Measurements from ENCODE around the gene CHMP4B. TPM values are rescaled to one million over a fixed set of nuclear protein-coding genes. Genes with fewer than 3 reads are reported as not detected.

CHMP4B gene
- total RNA-seq, 1 donor from 2014 or later = 59.2 TPM

- H3K4me3 ChIP-seq (ENCODE audit: low read depth, low read length) = no peak overlapping the region
- DNase-seq (ENCODE audit: low read depth) = no peak
- no peaks in the 10 kb centered on the region for H3K36me3 ChIP-seq (ENCODE audit: control insufficient read depth, insufficient read depth, low read length)
- no peaks in the 10 kb centered on the region for H3K27me3 ChIP-seq (ENCODE audit: control insufficient read depth, insufficient read depth, low read length)
- TF ChIP-seq CTCF (IDR thresholded peaks at IDR 0.05; ENCODE audit: insufficient read depth, low read length, poor library complexity, severe bottlenecking) = no peak
These were observed 33.3 kb upstream of the CHMP4B start for GRCh38 chr20:33777816-33778215.

DNA sequence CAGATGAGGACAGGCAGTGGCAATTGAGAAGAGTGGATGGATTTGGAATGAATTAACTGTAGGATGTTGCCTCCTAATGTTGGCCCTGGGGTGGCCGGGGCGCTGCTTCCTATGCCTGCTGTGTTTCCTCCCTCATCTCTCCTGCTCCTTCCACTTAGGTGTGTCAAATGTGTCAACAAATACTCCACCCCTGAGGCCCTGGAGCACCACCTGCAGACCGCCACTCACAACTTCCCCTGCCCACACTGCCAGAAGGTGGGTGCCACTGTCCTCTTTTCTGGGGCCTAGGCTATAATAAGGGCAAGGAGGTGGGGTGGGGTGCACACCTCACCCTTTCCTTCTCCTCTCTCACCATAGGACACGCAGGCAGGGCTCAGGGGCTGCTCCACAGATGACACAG, 30.0 kb upstream of the CHMP4B start:
- H3K36me3 ChIP-seq (ENCODE audit: control insufficient read depth, insufficient read depth, low read length) = no peaks in the 10 kb centered on the region
- TF ChIP-seq CTCF (IDR thresholded peaks at IDR 0.05; ENCODE audit: insufficient read depth, low read length, poor library complexity, severe bottlenecking) = no peak
- no peak for DNase-seq (ENCODE audit: low read depth)
- H3K27me3 ChIP-seq (ENCODE audit: control insufficient read depth, insufficient read depth, low read length) = no peaks in the 10 kb centered on the region
- no peak overlapping the region for H3K4me3 ChIP-seq (ENCODE audit: low read depth, low read length)

GRCh38 chr20:33781945-33782344, 29.2 kb upstream of the CHMP4B start:
- H3K27me3 ChIP-seq (ENCODE audit: control insufficient read depth, insufficient read depth, low read length) = no peaks in the 10 kb centered on the region
- TF ChIP-seq CTCF (IDR thresholded peaks at IDR 0.05; ENCODE audit: insufficient read depth, low read length, poor library complexity, severe bottlenecking) = no peak
- H3K4me3 ChIP-seq (ENCODE audit: low read depth, low read length) = no peak overlapping the region
- no peaks in the 10 kb centered on the region for H3K36me3 ChIP-seq (ENCODE audit: control insufficient read depth, insufficient read depth, low read length)
- no peak for DNase-seq (ENCODE audit: low read depth)

- no peak for DNase-seq (ENCODE audit: low read depth)
These were observed 27.9 kb upstream of the CHMP4B start for GRCh38 chr20:33783256-33783655.

GRCh38 chr20:33783818-33784217, 27.3 kb upstream of the CHMP4B start:
- no peaks in the 10 kb centered on the region for H3K36me3 ChIP-seq (ENCODE audit: control insufficient read depth, insufficient read depth, low read length)
- H3K4me3 ChIP-seq (ENCODE audit: low read depth, low read length) = no peak overlapping the region
- no peaks in the 10 kb centered on the region for H3K27me3 ChIP-seq (ENCODE audit: control insufficient read depth, insufficient read depth, low read length)
- no peak for TF ChIP-seq CTCF (IDR thresholded peaks at IDR 0.05; ENCODE audit: insufficient read depth, low read length, poor library complexity, severe bottlenecking)
- DNase-seq (ENCODE audit: low read depth) = no peak

More at GRCh38 chr20:33783256-33783655, 27.9 kb upstream of the CHMP4B start:
- Histone ChIP-seq H3K36me3 (ENCODE audit: control insufficient read depth, insufficient read depth, low read length) (no peaks in the 10 kb centered on the region), H3K4me3 (ENCODE audit: low read depth, low read length) (no peak overlapping the region), H3K27me3 (ENCODE audit: control insufficient read depth, insufficient read depth, low read length) (no peaks in the 10 kb centered on the region)
- no peak for TF ChIP-seq CTCF (IDR thresholded peaks at IDR 0.05; ENCODE audit: insufficient read depth, low read length, poor library complexity, severe bottlenecking)

GRCh38 chr20:33784225-33784624, 26.9 kb upstream of the CHMP4B start:
- no peak for TF ChIP-seq CTCF (IDR thresholded peaks at IDR 0.05; ENCODE audit: insufficient read depth, low read length, poor library complexity, severe bottlenecking)

More at GRCh38 chr20:33784225-33784624, 26.9 kb upstream of the CHMP4B start:
- no peak for DNase-seq (ENCODE audit: low read depth)
- no peaks in the 10 kb centered on the region for H3K36me3 ChIP-seq (ENCODE audit: control insufficient read depth, insufficient read depth, low read length)
- no peak overlapping the region for H3K4me3 ChIP-seq (ENCODE audit: low read depth, low read length)
- no peaks in the 10 kb centered on the region for H3K27me3 ChIP-seq (ENCODE audit: control insufficient read depth, insufficient read depth, low read length)

Data from kidney epithelial cell (primary cell).